ENCODE data around the gene MANEAL. TPM values are rescaled to one million over a fixed set of nuclear protein-coding genes. Genes with fewer than 3 reads are reported as not detected.

MANEAL gene
- total and polyA plus RNA-seq, 2 of the 4 experiments (the other 2 are of a cell fraction): 0.54 to 0.55 TPM

GRCh38 chr1:37794372-37795339, 1.0 kb downstream of the MANEAL start:
- Histone ChIP-seq H2AK5ac (ENCODE audit: low read depth, low read length) (no peak overlapping the region), H3K79me1 (ENCODE audit: low read depth in 1 of 2, low read length in 2 of 2) (no peaks in the 10 kb centered on the region), H3K9me3 (ENCODE audit: control insufficient read depth, insufficient read depth, low read length) (no peaks in the 10 kb centered on the region), H2BK20ac (ENCODE audit: low read depth, low read length) (no peak overlapping the region), H4K20me1 (ENCODE audit: insufficient read depth, low read length) (peaks cover 3% of the 10 kb centered on the region; the same call in 1 of the 2 replicates), H4K5ac (ENCODE audit: low read depth, low read length) (no peak overlapping the region), H2AFZ (replicated peaks; ENCODE audit: low read length, poor library complexity) (peak overlapping the region; percentile 71), H2BK5ac (ENCODE audit: low read depth, low read length, poor library complexity, severe bottlenecking) (no peak overlapping the region), H3K9me1 (ENCODE audit: insufficient read depth, low read length) (no peaks in the 10 kb centered on the region; the same call in 1 of the 2 replicates), H2AK9ac (replicated peaks; ENCODE audit: low read depth, low read length, poor library complexity) (peak overlapping the region; percentile 55), H3K56ac (ENCODE audit: extremely low read depth, insufficient read depth, low read length) (no peak overlapping the region), H4K8ac (ENCODE audit: low read depth in 2 of 2, low read length in 2 of 2) (no peak overlapping the region), H3K4me2 (ENCODE audit: low read depth, low read length) (peak overlapping the region; percentile 53; the same call in 1 of the 2 replicates), H4K91ac (ENCODE audit: insufficient read depth, low read depth, low read length) (no peak overlapping the region), H2BK15ac (ENCODE audit: low read depth, low read length) (no peak overlapping the region), H2BK120ac (ENCODE audit: low read depth, low read length) (no peak overlapping the region), H3K9ac (ENCODE audit: low read depth, low read length) (no peak overlapping the region), H3K27me3 (ENCODE audit: control insufficient read depth, insufficient read depth, low read length) (peaks cover 19% of the 10 kb centered on the region), H3K27ac (ENCODE audit: insufficient read depth, low read length) (no peak overlapping the region), H3K36me3 (ENCODE audit: control insufficient read depth, insufficient read depth, low read length) (no peaks in the 10 kb centered on the region; the same call in 1 of the 2 replicates), H3K4me3 (ENCODE audit: insufficient read depth, low read depth, low read length) (no peak overlapping the region), H3K23ac (ENCODE audit: low read depth, low read length) (no peak overlapping the region), H3K18ac (ENCODE audit: low read depth, low read length) (no peak overlapping the region), H3K4me1 (ENCODE audit: control insufficient read depth, insufficient read depth, low read length) (peaks cover 2% of the 10 kb centered on the region), H3K14ac (replicated peaks; ENCODE audit: low read depth, low read length) (no peak overlapping the region), H3K4ac (ENCODE audit: low read depth, low read length) (no peak overlapping the region)
- ChIA-PET CTCF (no interaction called here), POLR2A (ENCODE audit: unreplicated experiment) (no interaction called here)
- dilution Hi-C loops (cut with HindIII; ENCODE audit: low sequenced_read_pairs, unreplicated experiment): no loop called here
- 4% methylated on average over 11 of the region's 59 CpGs; no CpG with 5 or more reads in 1 of the 2 experiments for WGBS, 2 experiments (ENCODE audit: extremely low coverage in 2 of 2, insufficient read length in 1 of 2)
- no TSS peak for BruUV-seq (replicated peaks)
- intact Hi-C loops (cut with micrococcal nuclease): no loop called here
- peak; percentile 40; the same call in 1 of the 2 replicates for ATAC-seq (ENCODE audit: low read depth)
- in situ Hi-C loops (cut with MboI; ENCODE audit: low sequenced_read_pairs): no loop called here
- no peak for DNase-seq
- TF ChIP-seq CEBPB (IDR thresholded peaks at IDR 0.05; ENCODE audit: low read depth, low read length): no peak
- no peak for TF ChIP-seq FOS (IDR thresholded peaks at IDR 0.05; ENCODE audit: low read depth, low read length)
- TF ChIP-seq NFE2L2 (IDR thresholded peaks at IDR 0.05; ENCODE audit: low read depth, low read length): no peak
- TF ChIP-seq RFX5 (IDR thresholded peaks at IDR 0.05; ENCODE audit: low read depth, low read length): no peak
- TF ChIP-seq ELK1 (IDR thresholded peaks at IDR 0.05; ENCODE audit: borderline replicate concordance, low read depth, low read length): no peak
- no peak for TF ChIP-seq CTCF (conservative IDR thresholded peaks at IDR 0.05; ENCODE audit: low read depth, low read length)
- no peak for TF ChIP-seq SMC3 (IDR thresholded peaks at IDR 0.05; ENCODE audit: low read depth, low read length)
- no peak for TF ChIP-seq USF2 (IDR thresholded peaks at IDR 0.05; ENCODE audit: low read depth, low read length)
- no peak for TF ChIP-seq MXI1 (IDR thresholded peaks at IDR 0.05; ENCODE audit: borderline replicate concordance, low read depth, low read length)
- TF ChIP-seq POLR2A (IDR thresholded peaks at IDR 0.05; ENCODE audit: low read depth, low read length): no peak
- TF ChIP-seq BHLHE40 (IDR thresholded peaks at IDR 0.05; ENCODE audit: low read depth, low read length): no peak
- no peak for TF ChIP-seq CHD1 (IDR thresholded peaks at IDR 0.05; ENCODE audit: low read depth, low read length)
- TF ChIP-seq RAD21 (IDR thresholded peaks at IDR 0.05; ENCODE audit: low read length): no peak
- TF ChIP-seq MAZ (IDR thresholded peaks at IDR 0.05; ENCODE audit: borderline replicate concordance, low read depth, low read length): no peak
